Esophagus muscularis mucosa (tissue), 4 donors: ENCODE results near the gene CTDSP1.

Experiments
- EP300 ChIP-seq: sonication (generic); formaldehyde crosslinking; IDR thresholded peaks from one replicate; pipeline ENCODE4 v1.6.1; 2017; ENCODE audit warnings: antibody characterized with exemption
- POLR2A ChIP-seq: fragments of 450-650 bp; IDR thresholded peaks from one replicate; pipeline ENCODE4 v1.6.1; 2017; ENCODE audit warnings: antibody characterized with exemption, moderate library complexity, mild to moderate bottlenecking, low read depth
- TF ChIP-seq, protein P1 (sequence below), 3 experiments: fragments of 200-600 bp in 2 of 3; fragments of 450-650 bp in 1 of 3; sonication (generic) in 2 of 3; IDR thresholded peaks; one replicate each; pipeline ENCODE4 v1.5.1; 2017 to 2019; ENCODE audit warnings: antibody characterized with exemption in 3 of 3, mild to moderate bottlenecking in 2 of 3, moderate library complexity in 1 of 3

DNA sequence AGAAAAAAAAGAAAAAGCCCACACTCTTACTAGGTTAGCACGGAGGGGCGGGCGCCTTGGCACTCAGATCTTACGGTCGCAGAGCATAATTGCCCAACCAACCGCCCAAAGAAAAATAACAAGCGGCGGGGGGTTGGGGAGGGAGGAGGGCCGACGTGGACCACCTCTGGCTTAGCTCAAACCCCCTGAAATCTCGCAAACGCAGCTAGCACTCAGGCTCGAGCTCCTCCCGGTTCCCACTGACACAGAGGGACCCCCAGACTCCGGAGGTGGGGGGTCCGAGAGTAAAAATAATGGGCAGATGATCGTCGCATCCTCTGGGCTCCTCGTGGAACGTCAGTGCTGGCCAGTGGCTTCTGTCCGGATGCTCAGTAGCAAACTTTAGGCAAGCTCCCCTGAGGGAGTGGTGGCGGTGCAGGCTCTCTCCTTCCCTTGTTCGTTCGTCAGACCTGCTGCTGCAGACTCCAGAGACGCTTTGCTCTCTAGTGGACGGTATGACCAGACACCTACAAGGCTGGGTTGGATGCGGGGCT, 31.0 kb upstream of the CTDSP1 start:
- TF ChIP-seq, protein P1, sequence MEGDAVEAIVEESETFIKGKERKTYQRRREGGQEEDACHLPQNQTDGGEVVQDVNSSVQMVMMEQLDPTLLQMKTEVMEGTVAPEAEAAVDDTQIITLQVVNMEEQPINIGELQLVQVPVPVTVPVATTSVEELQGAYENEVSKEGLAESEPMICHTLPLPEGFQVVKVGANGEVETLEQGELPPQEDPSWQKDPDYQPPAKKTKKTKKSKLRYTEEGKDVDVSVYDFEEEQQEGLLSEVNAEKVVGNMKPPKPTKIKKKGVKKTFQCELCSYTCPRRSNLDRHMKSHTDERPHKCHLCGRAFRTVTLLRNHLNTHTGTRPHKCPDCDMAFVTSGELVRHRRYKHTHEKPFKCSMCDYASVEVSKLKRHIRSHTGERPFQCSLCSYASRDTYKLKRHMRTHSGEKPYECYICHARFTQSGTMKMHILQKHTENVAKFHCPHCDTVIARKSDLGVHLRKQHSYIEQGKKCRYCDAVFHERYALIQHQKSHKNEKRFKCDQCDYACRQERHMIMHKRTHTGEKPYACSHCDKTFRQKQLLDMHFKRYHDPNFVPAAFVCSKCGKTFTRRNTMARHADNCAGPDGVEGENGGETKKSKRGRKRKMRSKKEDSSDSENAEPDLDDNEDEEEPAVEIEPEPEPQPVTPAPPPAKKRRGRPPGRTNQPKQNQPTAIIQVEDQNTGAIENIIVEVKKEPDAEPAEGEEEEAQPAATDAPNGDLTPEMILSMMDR (IDR thresholded peaks at IDR 0.05): peak in 2 of 3 experiments; percentile 26 to 32
- TF ChIP-seq POLR2A: no peak
- no peak for TF ChIP-seq EP300
